ENCODE data around the gene ZNF80.

DNA sequence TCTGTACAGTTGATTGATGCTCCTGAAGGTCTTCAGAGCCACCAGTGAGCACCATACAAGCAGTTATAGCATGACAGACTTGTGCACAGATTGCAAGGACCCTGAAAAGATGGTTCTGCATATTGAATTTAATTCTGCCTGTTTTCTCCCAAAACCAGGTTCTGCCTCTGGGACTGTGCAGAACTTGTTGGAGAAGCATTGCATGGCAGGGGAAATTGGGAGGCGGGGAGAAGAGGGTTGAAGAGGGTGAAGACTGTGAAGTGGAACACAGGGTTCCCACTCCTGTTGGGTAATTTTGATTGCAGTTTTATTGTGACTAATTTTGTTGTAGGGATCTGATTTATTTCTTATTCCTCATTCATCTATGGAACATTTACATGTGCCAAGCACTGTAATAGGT, 10.3 kb downstream of the ZNF80 start:
- no peak for TF ChIP-seq POLR2A (IDR thresholded peaks at IDR 0.05)
- TF ChIP-seq, protein P1, sequence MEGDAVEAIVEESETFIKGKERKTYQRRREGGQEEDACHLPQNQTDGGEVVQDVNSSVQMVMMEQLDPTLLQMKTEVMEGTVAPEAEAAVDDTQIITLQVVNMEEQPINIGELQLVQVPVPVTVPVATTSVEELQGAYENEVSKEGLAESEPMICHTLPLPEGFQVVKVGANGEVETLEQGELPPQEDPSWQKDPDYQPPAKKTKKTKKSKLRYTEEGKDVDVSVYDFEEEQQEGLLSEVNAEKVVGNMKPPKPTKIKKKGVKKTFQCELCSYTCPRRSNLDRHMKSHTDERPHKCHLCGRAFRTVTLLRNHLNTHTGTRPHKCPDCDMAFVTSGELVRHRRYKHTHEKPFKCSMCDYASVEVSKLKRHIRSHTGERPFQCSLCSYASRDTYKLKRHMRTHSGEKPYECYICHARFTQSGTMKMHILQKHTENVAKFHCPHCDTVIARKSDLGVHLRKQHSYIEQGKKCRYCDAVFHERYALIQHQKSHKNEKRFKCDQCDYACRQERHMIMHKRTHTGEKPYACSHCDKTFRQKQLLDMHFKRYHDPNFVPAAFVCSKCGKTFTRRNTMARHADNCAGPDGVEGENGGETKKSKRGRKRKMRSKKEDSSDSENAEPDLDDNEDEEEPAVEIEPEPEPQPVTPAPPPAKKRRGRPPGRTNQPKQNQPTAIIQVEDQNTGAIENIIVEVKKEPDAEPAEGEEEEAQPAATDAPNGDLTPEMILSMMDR (IDR thresholded peaks at IDR 0.05): no peak

All from lower leg skin (tissue), 3 donors.